Stimulated activated CD4-positive, alpha-beta T cell treated with anti-CD3 and anti-CD28 coated beads, Interleukin-2, amount 100 ng/mL, for 48 hours (primary cell): Measurements from ENCODE around the gene TAF1B.
"Not testable (repeated sequence)": the region's sequence is repeated elsewhere in the genome, so short reads cannot be mapped to it uniquely, and the experiment has no call there.

Experiments
- DNase-seq, 2 donors: peaks; one replicate each; pipeline ENCODE4 v3.0.0-alpha.2; 2020

TAF1B gene

DNA sequence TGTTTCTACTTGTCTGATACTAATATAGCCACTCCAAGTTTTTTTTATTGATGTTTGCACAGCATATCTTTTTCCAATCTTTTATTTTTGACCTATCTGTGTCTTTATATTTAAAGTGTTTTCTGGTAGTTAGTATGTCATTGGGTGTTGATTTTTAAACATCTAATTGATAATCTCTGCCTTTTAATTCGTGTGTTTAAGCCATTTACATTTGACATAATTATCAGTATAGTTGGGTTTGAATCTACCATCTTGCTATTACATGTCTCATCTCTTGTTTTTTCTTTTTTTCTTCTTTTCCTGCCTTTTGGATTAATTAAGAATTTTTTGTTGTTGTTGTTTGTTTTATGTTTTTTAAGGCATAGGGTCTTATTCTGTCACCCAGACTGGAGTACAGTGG is 44.2 kb downstream of the TAF1B start:
- DNase-seq: no peak

GRCh38 chr2:9889812-9890261 is 46.6 kb downstream of the TAF1B start:
- DNase-seq: no peak

- no peak for DNase-seq
These were observed 49.0 kb downstream of the TAF1B start for GRCh38 chr2:9892236-9892635.

DNA sequence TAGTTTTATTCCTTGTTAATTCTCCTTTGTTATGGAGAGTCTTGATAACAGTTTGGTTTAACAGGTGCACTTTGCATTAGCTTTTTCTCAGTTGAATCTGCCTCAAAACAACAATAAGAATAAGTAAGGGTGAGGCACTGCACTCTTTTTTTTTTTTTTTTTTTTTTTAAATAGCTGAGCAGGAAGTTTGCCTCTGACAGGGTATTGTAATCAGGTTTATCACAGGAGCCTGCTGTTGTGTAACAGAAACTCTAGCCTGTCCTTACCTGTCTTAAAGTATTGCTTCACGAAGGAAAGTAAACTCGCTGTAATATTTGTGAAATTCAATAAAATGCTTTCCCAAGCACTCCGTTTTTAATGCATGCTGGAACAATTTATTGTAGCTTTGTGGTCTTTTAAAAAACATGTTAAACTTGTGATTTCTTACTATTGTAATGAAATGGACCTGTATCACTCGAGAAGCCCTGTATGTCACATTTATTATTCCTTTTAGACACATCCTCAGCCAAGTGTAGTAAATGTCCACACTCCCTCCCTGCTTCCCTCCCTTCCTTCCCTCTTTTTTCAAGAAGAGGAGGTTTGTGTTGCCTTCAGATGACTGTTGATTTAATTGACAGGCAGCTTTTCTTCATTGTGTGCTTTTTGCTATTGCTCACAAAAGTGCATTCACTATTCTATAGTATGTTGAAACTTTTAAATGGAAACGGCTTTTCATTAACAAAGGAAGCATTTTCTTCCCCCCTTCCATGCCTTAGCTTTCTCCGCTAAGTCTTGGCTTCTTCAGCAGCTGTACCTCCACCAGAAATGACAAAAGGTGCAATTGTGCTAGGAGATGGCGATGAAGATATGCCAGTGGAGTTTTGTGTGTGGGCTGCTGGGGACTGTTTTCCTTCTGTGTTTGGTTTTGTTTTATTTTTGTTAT is 52.7 kb downstream of the TAF1B start:
- no peak for DNase-seq

- peak; percentile 60 to 72 for DNase-seq
These were observed 54.1 kb downstream of the TAF1B start for GRCh38 chr2:9897331-9897737.

GRCh38 chr2:9897846-9898245 is 54.6 kb downstream of the TAF1B start:
- DNase-seq: no peak

DNA sequence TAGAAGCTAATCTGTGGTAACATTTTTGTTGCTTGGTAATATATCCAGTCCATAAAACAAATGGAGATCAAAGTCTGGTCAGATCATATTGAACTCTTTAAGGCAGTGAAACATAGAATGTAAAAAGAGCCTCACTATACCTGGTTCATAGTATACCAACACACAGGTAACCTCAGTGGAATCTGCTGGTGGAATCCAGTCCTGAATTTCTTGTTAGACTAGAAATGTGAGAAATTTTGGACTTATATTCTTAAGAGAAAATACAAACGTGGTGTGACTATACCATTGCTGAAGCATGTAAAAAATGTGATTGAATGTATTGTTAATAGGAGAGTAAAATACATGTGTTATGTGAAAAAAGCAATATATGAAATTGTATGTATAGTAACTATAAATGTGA is 62.1 kb downstream of the TAF1B start:
- DNase-seq: no peak

- no peak for DNase-seq
These were observed 64.1 kb downstream of the TAF1B start for GRCh38 chr2:9907402-9907801.

- DNase-seq: no peak
These were observed 65.4 kb downstream of the TAF1B start for GRCh38 chr2:9908639-9909038.

- no peak for DNase-seq
These were observed 65.8 kb downstream of the TAF1B start for GRCh38 chr2:9909106-9909505.

DNA sequence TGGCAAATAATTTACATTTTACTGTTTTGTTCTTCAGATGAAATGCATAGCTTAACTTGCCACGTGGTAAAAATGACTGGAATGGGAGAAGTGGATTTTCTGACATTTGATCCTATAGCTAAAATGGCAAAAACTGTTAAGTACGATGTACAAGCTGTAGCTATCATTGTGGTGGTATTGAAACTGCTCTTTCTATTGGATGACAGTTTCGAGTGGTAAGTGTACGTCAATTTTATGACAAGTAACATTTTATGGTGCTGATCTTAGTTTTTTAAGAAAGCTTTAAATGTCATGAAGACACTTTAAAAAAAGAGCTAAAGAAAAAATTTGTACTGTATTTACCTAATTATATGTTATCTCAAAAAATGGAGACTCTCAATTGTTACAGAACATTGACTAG is 67.4 kb downstream of the TAF1B start:
- no peak for DNase-seq

DNA sequence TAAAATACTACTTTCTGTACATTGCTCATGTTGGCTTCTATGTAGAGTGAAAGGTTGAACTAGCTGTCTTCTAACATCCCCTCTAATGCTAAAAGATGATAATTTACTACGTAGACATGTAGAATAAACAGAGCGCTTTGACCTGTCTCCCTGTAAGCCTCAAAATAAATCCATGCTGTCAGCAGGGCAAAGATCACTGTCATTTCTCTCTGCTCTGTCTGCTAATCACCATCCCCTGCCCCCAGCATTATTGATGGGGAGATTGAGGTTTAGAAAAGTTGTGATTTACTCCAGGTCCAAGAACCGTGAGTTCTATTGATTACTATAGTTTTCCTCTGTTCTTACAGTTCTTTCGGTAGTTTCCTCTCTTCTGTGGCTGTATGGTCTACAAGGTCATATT is 69.2 kb downstream of the TAF1B start:
- no peak for DNase-seq

DNA sequence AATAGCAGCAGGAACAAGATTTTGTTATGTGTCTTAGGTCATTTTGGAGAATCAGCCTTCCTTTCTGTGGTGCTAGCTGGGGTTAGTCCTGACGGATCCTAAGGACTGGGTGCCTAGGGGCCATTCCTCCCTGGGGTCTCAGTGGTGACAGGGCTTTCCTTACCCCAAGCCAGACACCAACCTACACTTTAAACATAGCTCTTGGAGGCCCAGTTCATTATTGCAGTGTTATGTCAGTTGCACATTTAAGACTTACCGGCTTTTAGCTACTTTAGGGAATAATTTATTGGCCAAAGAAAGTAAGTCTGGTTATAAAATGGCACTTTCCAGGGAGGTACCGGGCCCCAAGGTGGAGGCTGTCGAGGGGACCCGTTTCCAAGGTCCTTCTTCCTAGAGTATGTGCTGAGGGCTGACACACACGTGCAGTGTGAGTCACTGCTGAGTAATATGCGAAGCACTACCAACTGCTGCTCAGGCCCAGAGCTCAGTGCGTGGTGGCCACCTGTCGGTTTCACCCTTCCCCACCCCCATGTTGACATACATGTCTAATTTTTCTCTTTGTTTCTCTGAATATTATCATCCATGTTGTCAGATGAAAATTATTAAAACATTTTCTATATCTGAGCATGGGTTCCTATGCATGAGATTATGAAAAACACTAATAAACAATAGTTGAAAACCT is 71.3 kb downstream of the TAF1B start:
- DNase-seq: peak; percentile 11 to 27

- no peak for DNase-seq
These were observed 75.0 kb downstream of the TAF1B start for GRCh38 chr2:9918275-9918674.

DNA sequence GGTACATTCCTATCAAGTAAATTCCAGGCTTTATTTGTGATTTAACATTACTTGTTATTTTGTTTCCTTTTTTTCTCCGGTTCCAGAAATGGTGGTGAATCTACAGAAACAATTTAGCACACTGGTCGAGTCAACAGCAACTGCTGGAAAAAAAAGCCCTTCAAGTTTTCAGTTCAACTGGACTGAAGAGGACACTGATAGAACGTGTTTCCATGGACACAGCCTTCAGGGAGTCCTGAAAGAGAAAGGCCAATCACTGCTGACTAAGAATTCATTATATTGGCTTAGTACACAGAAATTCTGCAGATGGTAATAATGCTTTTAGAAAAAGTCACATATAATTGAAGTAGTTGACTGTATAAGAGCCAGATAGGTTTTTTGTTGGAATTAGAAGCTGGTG is 76.2 kb downstream of the TAF1B start:
- DNase-seq: no peak

- not testable (repeated sequence) for DNase-seq
These were observed 83.7 kb downstream of the TAF1B start for GRCh38 chr2:9927020-9927419.

DNA sequence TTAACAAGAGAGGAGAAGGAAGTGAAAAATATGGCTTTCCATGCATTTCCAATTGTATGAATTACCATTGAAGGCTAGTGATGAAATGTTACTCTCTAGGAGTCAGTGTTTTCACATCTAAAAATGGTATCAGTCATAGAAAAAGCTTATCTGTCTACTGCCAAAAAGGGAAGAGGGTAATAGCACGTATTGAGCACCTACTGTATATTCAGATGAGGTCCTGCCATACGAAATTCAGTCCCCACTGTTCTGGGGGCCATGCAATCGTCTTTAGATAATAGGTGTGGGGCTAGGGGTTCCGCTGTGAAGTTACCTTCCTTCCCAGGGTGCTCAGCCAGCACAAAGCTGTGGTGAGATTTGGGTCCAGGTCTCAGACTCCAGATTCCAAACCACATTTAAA is 94.0 kb downstream of the TAF1B start:
- DNase-seq: no peak

- DNase-seq: no peak
These were observed 94.7 kb downstream of the TAF1B start for GRCh38 chr2:9937968-9938367.

DNA sequence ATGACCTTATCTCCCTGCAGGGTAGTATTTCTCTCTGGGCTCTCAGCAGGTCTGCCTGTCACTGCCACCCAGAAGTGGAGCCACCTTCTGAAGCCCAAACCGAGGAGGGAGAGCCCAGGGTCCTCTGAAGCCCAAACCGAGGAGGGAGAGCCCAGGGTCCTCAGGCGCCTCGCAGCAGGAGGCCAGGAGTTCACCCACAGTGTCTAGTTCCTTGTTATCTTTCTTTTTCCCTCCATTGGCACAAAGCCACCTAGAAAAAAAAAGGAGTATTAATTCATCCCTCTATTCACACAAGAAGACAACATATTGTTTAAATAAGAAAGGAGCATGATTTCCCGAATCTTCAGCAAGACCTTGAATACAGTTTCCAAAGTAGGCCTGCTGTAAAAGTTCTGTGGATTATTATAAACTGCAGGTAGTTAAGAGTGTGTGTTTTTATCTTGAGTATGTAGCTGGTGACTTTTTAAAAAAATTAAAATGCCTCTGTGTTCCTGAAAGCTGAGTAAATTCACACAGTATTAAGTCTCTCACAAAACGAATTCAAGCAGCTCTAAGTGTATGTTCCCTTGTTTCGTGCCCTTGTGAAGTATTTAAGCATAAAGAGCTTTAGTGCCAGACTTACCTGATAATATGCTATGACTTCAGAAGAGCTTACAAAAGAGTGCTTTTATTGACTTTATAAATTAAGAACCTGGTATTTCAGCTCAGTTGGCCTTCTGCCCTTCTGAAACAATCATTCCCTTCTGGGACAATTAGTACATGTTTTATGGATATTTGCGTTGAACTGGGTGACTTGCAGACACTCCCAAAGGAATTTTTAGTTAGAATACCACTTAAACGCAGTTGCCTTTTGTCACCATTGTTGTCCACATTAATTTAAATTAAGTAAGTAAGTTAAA is 96.6 kb downstream of the TAF1B start:
- no peak for DNase-seq

DNA sequence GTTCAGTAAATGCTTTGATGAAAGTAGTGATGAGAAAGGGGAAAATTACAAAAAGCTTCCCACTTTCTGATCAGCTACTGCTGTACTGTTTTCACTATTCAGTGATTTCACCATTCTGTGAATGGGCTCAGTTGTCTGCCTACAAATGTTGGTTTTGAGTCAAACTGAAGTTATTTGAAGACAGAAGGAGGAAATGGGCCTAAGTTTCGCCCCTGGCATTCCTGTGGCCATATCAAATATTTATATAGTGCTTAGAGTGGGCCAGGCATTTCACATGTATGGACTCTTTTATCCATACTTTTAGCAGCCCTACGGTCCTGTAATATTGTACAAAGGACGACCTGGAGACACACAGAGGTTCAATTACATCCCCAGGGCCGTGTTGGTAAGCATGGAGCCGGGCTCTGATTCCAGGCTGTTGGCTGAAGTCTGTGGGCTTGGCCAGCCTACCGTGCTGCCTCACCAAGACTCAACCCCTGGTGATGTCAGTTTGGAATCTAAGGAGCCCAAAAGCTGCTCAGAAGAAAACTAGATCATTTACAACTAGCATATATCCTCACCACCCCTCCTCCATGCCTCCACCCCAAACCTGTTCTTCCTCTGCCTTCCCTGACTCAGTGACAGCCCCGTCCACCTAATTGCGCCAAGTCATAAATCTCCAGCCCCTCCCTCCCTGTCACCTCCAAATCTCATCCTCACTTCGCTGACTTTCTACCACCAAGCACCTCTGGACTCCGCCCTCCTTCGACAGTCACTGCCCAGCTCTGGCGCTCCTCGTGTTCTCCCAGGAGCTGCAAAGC is 98.1 kb downstream of the TAF1B start:
- DNase-seq: no peak

DNA sequence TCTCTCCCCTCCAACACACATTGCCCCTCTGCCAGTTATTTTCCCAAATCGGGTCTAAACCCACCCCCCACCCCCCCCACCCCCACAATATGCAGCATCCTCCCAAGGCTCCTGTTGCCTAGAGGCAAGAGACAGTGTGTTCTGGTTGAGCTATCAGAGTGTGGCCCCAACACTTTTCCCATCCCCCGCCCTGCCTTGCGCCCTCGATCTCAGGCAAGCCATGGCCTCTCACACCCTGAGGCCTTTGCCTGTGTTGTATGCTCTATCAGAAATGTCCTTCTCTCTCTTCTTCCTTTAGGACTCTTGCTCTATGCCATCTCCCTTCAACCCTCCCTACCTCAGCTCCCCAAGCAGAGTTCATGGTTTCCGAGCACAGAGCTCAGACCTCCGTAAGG is 98.7 kb downstream of the TAF1B start:
- no peak for DNase-seq

GRCh38 chr2:9944330-9944758 is 101.1 kb downstream of the TAF1B start:
- DNase-seq: no peak
